ENCODE results near the gene ANKRD34C. TPM values are rescaled to one million over a fixed set of nuclear protein-coding genes. Genes with fewer than 3 reads are reported as not detected.

ANKRD34C gene
- total and polyA plus RNA-seq, 2 of the 8 experiments (the other 6 are each of a cell fraction or from before 2014, with no cell fraction given) = 0.02 TPM; not detected in 1

DNA sequence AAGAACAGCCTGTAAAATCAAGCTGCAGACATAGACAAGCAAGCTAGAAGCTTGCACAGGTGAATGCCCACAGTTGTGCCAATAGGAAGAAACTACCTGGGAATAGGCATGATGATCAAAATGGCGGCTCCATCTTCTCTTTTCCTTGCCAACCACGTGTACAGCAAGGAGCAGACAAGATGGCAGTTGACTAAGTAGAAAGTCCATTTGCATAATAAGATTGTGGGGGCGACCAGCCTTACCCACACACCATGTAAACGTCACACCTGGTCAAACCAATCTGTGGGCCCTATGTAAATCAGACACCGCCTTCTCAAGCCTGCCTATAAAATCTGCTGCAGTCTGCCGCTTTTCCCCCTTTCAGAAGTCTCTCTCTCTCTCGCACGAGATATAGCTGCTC is 25.1 kb upstream of the ANKRD34C start (continued):
- TF ChIP-seq, protein P1, sequence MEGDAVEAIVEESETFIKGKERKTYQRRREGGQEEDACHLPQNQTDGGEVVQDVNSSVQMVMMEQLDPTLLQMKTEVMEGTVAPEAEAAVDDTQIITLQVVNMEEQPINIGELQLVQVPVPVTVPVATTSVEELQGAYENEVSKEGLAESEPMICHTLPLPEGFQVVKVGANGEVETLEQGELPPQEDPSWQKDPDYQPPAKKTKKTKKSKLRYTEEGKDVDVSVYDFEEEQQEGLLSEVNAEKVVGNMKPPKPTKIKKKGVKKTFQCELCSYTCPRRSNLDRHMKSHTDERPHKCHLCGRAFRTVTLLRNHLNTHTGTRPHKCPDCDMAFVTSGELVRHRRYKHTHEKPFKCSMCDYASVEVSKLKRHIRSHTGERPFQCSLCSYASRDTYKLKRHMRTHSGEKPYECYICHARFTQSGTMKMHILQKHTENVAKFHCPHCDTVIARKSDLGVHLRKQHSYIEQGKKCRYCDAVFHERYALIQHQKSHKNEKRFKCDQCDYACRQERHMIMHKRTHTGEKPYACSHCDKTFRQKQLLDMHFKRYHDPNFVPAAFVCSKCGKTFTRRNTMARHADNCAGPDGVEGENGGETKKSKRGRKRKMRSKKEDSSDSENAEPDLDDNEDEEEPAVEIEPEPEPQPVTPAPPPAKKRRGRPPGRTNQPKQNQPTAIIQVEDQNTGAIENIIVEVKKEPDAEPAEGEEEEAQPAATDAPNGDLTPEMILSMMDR (IDR thresholded peaks at IDR 0.05; ENCODE audit: control extremely low read depth in 1 of 3, insufficient read depth in 1 of 3, low read depth in 1 of 3, low read length in 3 of 3) = no peak
- TF ChIP-seq RFX5 (IDR thresholded peaks at IDR 0.05; ENCODE audit: borderline replicate concordance, low read depth, low read length) (no peak), POU5F1 (IDR thresholded peaks at IDR 0.05; ENCODE audit: low read depth, low read length) (no peak), BACH1 (IDR thresholded peaks at IDR 0.05; ENCODE audit: low read length) (no peak), JUND (IDR thresholded peaks at IDR 0.05; ENCODE audit: low read length) (no peak), POLR2AphosphoS5 (IDR thresholded peaks at IDR 0.05; ENCODE audit: low read depth, low read length) (no peak), RNF2 (IDR thresholded peaks at IDR 0.05; ENCODE audit: borderline replicate concordance, low read depth, low read length, missing control alignments, poor library complexity, severe bottlenecking) (no peak)
- TF ChIP-seq, protein P2, sequence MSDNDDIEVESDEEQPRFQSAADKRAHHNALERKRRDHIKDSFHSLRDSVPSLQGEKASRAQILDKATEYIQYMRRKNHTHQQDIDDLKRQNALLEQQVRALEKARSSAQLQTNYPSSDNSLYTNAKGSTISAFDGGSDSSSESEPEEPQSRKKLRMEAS (IDR thresholded peaks at IDR 0.05) = no peak
